HTR-8/SVneo (cell line): ENCODE results near the gene SHD.
"Not testable (repeated sequence)": the region's sequence is repeated elsewhere in the genome, so short reads cannot be mapped to it uniquely, and the experiment has no call there.

Source experiments
- DNase-seq: peaks from one replicate; pipeline ENCODE4 v3.0.0; 2011; ENCODE audit warnings: low spot score, mixed read lengths; ENCODE audit not compliant: insufficient read length
- FAIRE-seq: peaks from 2 replicates; lab custom pipeline; 2011; peaks lifted over from hg19 to GRCh38; lab: Jason Lieb, UNC

SHD gene

DNA sequence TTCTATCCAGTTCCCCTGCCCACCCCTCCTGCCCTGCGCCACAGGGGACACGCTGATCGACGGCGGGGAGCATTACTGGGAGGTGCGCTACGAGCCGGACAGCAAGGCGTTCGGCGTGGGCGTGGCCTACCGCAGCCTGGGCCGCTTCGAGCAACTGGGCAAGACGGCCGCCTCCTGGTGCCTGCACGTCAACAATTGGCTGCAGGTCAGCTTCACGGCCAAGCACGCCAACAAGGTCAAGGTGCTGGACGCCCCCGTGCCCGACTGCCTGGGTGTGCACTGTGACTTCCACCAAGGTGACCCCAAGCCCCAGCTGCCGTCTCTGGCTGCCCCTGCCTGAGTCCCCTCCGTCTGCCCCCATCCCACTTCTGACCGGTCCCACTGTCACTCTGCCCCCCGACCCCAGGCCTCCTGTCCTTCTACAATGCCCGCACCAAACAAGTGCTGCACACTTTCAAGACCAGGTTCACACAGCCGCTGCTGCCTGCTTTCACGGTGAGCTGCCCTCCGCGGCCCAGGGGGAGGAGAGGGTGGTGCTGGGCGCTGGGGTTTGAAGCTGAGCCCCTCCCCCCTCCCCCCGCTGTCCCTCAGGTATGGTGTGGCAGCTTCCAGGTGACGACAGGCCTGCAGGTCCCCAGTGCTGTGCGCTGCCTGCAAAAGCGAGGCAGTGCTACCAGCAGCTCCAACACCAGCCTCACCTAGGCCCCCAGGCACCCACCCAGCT, 44.0 kb downstream of the SHD start:
- no peak for DNase-seq
- peak; percentile 20 for FAIRE-seq

DNA sequence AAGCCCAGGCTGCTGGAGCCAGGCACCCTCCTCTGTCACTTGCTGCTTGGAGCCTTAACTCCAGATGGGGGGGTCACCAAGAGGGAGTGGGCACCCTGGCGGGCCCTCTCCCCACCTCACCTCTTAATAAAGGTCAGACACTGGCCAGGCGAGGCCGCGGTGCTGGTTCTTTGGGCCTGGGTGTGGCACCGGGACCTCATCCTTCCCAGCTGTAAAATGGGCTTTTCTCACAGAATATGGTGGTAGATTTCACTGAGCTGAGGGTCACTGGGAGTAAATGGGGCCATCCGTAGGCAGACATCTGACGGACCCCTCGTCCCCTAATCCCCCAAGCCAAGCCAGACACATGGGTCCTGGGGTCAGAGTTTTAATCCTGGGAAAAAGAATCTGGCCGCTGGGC, 44.6 kb downstream of the SHD start:
- FAIRE-seq = no peak
- DNase-seq = no peak

DNA sequence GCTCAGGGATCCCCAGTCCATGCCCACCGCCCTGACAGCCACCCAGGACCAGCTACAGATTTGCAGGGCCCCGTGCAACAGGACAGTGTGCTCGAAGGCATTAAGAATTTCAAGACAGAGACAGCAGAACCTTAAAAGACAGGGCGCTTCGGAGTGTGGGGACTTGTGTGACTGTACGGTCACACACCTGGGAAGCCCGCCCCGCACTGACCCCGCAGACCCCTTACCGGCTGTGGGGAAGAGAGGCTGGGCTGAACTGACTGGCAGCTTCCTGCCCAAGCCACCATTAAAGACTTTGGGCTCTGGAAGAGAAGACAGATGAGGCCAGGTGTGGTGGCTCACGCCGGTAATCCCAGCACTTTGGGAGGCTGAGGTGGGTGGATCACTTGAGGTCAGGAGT, 45.2 kb downstream of the SHD start:
- DNase-seq (no peak), FAIRE-seq (no peak)

- FAIRE-seq = no peak
- DNase-seq = no peak
These were observed 47.3 kb downstream of the SHD start for GRCh38 chr19:4326215-4326836.

- no peak for DNase-seq
These were observed 47.8 kb downstream of the SHD start for GRCh38 chr19:4326837-4327251.

GRCh38 chr19:4327252-4327876, 48.3 kb downstream of the SHD start:
- no peak for FAIRE-seq
- no peak for DNase-seq

More at GRCh38 chr19:4326837-4327251, 47.8 kb downstream of the SHD start:
- FAIRE-seq = no peak

- FAIRE-seq = no peak
- no peak for DNase-seq
These were observed 48.8 kb downstream of the SHD start for GRCh38 chr19:4327877-4328242.

GRCh38 chr19:4328243-4328990, 49.4 kb downstream of the SHD start:
- FAIRE-seq (no peak), DNase-seq (no peak)

DNA sequence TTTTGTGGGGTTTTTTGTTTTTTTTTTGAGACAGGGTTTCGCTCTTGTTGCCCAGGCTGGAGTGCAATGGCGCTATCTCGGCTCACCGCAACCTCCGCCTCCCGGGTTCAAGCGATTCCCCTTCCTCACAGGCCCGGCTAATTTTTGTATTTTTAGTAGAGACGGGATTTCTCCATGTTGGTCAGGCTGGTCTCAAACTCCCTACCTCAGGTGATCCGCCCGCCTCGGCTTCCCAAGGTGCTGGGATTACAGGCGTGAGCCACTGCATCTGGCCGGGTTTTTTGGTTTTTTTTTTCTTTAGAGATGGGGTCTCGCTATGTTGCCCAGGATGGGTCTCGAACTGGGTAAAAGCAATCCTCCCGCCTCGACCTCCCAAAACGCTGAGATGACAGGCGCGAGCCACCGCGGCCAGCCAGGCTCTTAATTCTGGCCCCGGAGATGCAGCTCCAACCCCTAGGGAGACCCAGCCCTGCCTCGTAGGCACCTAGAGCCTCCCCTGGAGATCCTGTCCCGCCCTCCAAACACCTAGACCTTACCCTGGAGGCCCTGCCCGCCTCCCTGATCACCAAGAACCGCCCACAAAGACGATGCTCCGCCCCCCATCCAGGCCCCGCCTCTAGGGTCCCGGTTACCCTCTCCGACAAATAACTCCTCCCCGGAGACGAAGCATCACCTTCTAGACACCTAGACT, 50.1 kb downstream of the SHD start:
- FAIRE-seq, DNase-seq: not testable (repeated sequence)

- FAIRE-seq = no peak
- no peak for DNase-seq
These were observed 50.8 kb downstream of the SHD start for GRCh38 chr19:4329858-4330257.

DNA sequence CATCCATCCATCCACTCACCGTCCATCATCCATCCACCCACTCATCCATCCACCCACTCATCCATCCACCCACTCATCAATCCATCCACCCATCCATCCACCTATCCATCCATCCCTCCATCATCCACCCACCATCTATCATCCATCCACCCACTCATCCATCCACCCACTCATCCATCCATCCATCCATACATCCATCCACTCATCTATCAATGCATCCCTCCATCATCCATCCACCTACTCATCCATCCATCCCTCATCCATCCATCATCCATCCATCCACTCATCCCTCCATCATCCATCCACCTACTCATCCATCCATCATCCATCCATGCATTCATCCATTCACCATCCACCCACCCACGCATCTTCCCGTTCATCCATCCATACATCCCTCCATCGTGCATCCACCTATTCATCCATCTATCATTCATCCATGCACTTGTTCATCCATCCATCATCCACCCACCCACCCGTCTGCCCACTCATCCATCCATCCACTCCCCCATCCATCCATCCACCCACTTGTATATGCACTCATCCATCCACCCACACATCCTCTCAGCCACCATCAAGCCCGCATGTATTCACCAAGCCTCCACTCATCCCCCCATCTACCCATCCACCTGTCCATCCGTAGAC, 56.0 kb downstream of the SHD start:
- no peak for DNase-seq
- FAIRE-seq = peak; percentile 90

DNA sequence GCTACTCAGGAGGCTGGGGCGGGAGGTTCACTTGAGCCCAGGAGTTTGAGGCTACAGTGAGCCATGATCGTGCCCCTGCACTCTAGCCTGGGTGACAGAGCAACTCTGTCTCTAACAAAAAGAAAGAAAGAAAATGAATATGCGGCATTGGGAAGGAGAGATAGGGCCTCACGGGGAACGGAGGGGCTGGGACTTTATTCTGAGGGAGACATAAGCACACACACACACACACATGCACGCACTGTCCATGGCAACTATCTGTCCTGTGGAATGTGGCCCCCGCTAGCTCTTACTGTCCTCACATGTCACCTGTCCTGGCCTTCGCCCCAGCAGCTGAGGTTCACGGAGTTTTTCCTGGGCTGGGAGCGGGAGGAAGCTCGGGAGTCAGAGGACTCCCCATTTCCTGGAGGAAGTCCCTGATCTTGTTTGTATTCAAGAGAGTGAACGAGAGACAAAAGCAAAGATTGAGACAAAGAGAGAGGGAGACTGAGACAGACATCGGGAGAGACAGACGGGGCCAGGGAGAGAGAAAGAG, 58.9 kb downstream of the SHD start:
- DNase-seq = no peak
- no peak for FAIRE-seq

DNA sequence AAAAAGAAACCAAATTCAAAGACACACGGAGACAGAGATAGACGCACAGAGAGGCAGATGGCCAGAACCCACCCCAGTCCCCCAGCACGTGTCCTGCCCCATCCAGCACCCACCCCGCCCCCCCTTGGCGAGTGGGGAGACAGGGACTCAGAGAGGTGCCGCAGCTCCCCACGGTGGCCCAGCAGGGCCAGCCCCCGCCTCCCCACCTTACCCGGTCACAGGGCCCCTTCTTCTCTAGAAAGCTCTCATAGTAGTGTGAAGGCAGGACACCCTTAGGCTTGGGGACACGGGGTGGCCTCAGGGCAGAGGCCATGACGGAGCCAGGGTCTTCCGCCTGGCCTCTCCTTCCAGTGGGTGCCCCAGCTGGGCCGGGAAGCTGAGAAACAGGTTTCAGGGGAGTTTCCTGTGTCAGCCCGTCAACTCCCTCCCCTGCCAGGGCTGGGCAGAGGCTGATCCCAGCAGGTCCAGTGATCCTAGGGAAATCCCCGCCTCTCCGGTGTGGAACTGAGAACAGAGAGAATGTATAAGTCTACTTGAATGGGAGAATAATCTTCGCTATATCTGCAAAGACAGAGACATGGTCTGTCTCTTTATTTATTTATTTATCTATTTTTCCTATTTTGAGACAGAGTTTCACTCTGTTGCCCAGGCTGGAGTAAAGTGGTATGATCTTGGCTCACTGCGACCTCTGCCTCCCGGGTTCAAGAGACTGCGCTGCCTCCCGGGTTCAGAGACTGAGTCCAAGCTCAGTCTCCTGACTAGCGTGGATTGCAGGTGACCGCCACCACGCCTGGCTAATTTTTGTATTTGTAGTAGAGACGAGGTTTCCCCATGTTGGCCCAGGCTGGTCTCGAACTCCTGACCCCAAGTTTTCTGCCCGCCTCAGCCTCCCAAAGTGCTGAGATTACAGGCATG, 59.6 kb downstream of the SHD start, which contains the start of gene STAP2:
Gene STAP2 (minus strand): TSS at position 387 of the 915 bp plus-strand sequence. CDS start 74 bp downstream, at position 313.
- no peak for FAIRE-seq

More for the DNA sequence above, 59.6 kb downstream of the SHD start, which contains the start of gene STAP2:
- DNase-seq = no peak
